PC-3 (cell line): ENCODE data around the gene CD151. TPM values are rescaled to one million over a fixed set of nuclear protein-coding genes. Genes with fewer than 3 reads are reported as not detected.

Experiments
- ATAC-seq: fragments of 200-7000 bp; cut with Tn5 transposase; 2 replicates; pipeline ENCODE4 v1.9.1; 2020; ENCODE audit warnings: mild to moderate bottlenecking, moderate library complexity
- BruUV-seq: library from RNA; stranded (reverse); fragments of 400-500 nt; replicated peaks from 2 replicates; lab custom pipeline; 2021; lab: Mats Ljungman, UMichigan
- CTCF ChIA-PET: fragments of 300-600 bp; sonication (Branson Sonifier 250); formaldehyde crosslinking; loops from one replicate; lab custom pipeline; 2022; ENCODE audit warnings: antibody characterized with exemption; lab: Charles Lee
- POLR2A ChIA-PET: fragments of 300-600 bp; sonication (Branson Sonifier 250); formaldehyde crosslinking; loops from one replicate; lab custom pipeline; 2022; ENCODE audit warnings: antibody characterized with exemption; ENCODE audit not compliant: unreplicated experiment; lab: Charles Lee
- DNase-seq: peaks from one replicate; pipeline ENCODE4 v3.0.0-alpha.2; 2015
- H2AFZ ChIP-seq: fragments of 300-600 bp; sonication (generic); 2 replicates; pipeline ENCODE4 v1.6.0; 2016; ENCODE audit warnings: antibody characterized with exemption, low read length
- H3F3A ChIP-seq: fragments of 300-600 bp; sonication (generic); one replicate; pipeline ENCODE4 v1.6.0; 2017; ENCODE audit warnings: antibody characterized with exemption, low read length, control low read depth, mild to moderate bottlenecking; ENCODE audit not compliant: unreplicated experiment
- H3K27ac ChIP-seq: fragments of 300-600 bp; sonication (generic); 2 replicates; pipeline ENCODE4 v1.5.1; 2016; ENCODE audit warnings: mild to moderate bottlenecking, low read length
- H3K27me3 ChIP-seq: fragments of 300-600 bp; sonication (generic); 2 replicates; pipeline ENCODE4 v1.6.1; 2016; ENCODE audit warnings: low read length, mixed read lengths
- H3K36me3 ChIP-seq: fragments of 300-600 bp; sonication (generic); 2 replicates; pipeline ENCODE4 v1.6.1; 2016; ENCODE audit warnings: low read depth, mixed run types, low read length, mixed read lengths
- H3K4me1 ChIP-seq: fragments of 300-600 bp; sonication (generic); 2 replicates; pipeline ENCODE4 v1.5.1; 2016; ENCODE audit warnings: low read length; ENCODE audit not compliant: insufficient read depth
- H3K4me2 ChIP-seq: fragments of 300-600 bp; sonication (generic); 2 replicates; pipeline ENCODE4 v1.6.0; 2016; ENCODE audit warnings: low read length
- H3K4me3 ChIP-seq: fragments of 300-600 bp; sonication (generic); 2 replicates; pipeline ENCODE4 v1.5.1; 2016; ENCODE audit warnings: mild to moderate bottlenecking, low read length, mixed read lengths
- H3K79me2 ChIP-seq: fragments of 300-600 bp; sonication (generic); 2 replicates; pipeline ENCODE4 v1.6.1; 2017; ENCODE audit warnings: low read length, mixed read lengths
- H3K9ac ChIP-seq: fragments of 300-600 bp; sonication (generic); 2 replicates; pipeline ENCODE4 v1.6.0; 2016; ENCODE audit warnings: mild to moderate bottlenecking, low read length
- H3K9me2 ChIP-seq: fragments of 300-600 bp; sonication (generic); replicated peaks from 2 replicates; pipeline ENCODE4 v1.6.1; 2016; ENCODE audit warnings: mixed run types, low read length, mixed read lengths
- H3K9me3 ChIP-seq: fragments of 300-600 bp; sonication (generic); 2 replicates; pipeline ENCODE4 v1.6.1; 2016; ENCODE audit warnings: low read length, mixed read lengths
- H4K20me1 ChIP-seq: fragments of 300-600 bp; sonication (generic); 2 replicates; pipeline ENCODE4 v1.6.1; 2016; ENCODE audit warnings: low read length, mixed read lengths
- EZH2 ChIP-seq: fragments of 300-600 bp; sonication (generic); IDR thresholded peaks from one replicate; pipeline ENCODE4 v1.6.1; 2017; ENCODE audit warnings: antibody characterized with exemption, mild to moderate bottlenecking, low read length; ENCODE audit not compliant: unreplicated experiment
- EZH2phosphoT487 ChIP-seq: fragments of 300-600 bp; sonication (generic); IDR thresholded peaks from 2 replicates; pipeline ENCODE4 v1.6.1; 2018; ENCODE audit warnings: mild to moderate bottlenecking, antibody characterized with exemption, low read length, borderline replicate concordance
- intact Hi-C: fragments of 100-400 bp; cut with micrococcal nuclease; formaldehyde crosslinking; loops from 2 replicates; pipeline ENCODE4 v1.9.0; 2023
- total RNA-seq: library from RNA; depleted of rRNA; stranded (reverse); fragments of >200 nt; gene quantifications from 2 replicates; pipeline ENCODE4 v1.2.3, GENCODE V29; 2014
- TF ChIP-seq, protein P1 (sequence below): fragments of 300-600 bp; sonication (generic); conservative IDR thresholded peaks from 2 replicates; pipeline ENCODE4 v1.5.1; 2017; ENCODE audit warnings: antibody characterized with exemption, low read depth, mild to moderate bottlenecking, low read length

The CD151 gene
- total RNA-seq, 1 experiment from 2014 or later: 469 TPM

- H3K4me1 ChIP-seq: 0 out of 2 replicates have a peak, but pooled peaks cover under 1% of the 10 kb centered on the region
- no peak within 1 kb of the TSS for H3K4me2 ChIP-seq
- CTCF ChIA-PET: no interaction called here
- H2AFZ ChIP-seq: no peak within 1 kb of the TSS
- no peak within 1 kb of the TSS for H3K9ac ChIP-seq
- H3K9me2 ChIP-seq: no peaks in the 10 kb centered on the region
- intact Hi-C loops: no loop called here
- H3K79me2 ChIP-seq: no peaks in the 10 kb centered on the region
- H3K9me3 ChIP-seq: no peaks in the 10 kb centered on the region
- no peak within 1 kb of the TSS for H3K27ac ChIP-seq
- BruUV-seq: no TSS peak
- ATAC-seq: peak; percentile 18
- POLR2A ChIA-PET: no interaction called here
- no peaks in the 10 kb centered on the region for H3F3A ChIP-seq
- TF ChIP-seq, protein P1, sequence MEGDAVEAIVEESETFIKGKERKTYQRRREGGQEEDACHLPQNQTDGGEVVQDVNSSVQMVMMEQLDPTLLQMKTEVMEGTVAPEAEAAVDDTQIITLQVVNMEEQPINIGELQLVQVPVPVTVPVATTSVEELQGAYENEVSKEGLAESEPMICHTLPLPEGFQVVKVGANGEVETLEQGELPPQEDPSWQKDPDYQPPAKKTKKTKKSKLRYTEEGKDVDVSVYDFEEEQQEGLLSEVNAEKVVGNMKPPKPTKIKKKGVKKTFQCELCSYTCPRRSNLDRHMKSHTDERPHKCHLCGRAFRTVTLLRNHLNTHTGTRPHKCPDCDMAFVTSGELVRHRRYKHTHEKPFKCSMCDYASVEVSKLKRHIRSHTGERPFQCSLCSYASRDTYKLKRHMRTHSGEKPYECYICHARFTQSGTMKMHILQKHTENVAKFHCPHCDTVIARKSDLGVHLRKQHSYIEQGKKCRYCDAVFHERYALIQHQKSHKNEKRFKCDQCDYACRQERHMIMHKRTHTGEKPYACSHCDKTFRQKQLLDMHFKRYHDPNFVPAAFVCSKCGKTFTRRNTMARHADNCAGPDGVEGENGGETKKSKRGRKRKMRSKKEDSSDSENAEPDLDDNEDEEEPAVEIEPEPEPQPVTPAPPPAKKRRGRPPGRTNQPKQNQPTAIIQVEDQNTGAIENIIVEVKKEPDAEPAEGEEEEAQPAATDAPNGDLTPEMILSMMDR: no peak
- TF ChIP-seq EZH2 (no peak), EZH2phosphoT487 (no peak)
- no peaks in the 10 kb centered on the region; the same call in 1 of the 2 replicates for H3K36me3 ChIP-seq
- no peaks in the 10 kb centered on the region for H4K20me1 ChIP-seq
- no peak for DNase-seq
- H3K4me3 ChIP-seq: no peak within 1 kb of the TSS
- no peaks in the 10 kb centered on the region for H3K27me3 ChIP-seq
Observed at GRCh38 chr11:789943-790342, 42.8 kb upstream of the CD151 start, which contains the start of gene CEND1. CEND1 (minus strand) TSS chr11:790090; CDS start chr11:788576, 1,514 bp downstream.

GRCh38 chr11:790721-791564, 41.8 kb upstream of the CD151 start:
- Histone ChIP-seq H3K4me3 (no peak overlapping the region), H2AFZ (no peak overlapping the region), H3K36me3 (no peaks in the 10 kb centered on the region; the same call in 1 of the 2 replicates), H3K27ac (no peak overlapping the region), H3K4me2 (no peak overlapping the region), H3F3A (no peaks in the 10 kb centered on the region), H3K9ac (no peak overlapping the region), H3K79me2 (peaks cover 9% of the 10 kb centered on the region), H3K9me3 (no peaks in the 10 kb centered on the region), H3K4me1 (0 out of 2 replicates have a peak, but pooled peaks cover 10% of the 10 kb centered on the region), H4K20me1 (no peaks in the 10 kb centered on the region), H3K27me3 (no peaks in the 10 kb centered on the region), H3K9me2 (no peaks in the 10 kb centered on the region)
- CTCF ChIA-PET: interaction anchor here (0.6 kb wide), 1 partner anchor 1042 kb away, joined by 14 read pairs; no protein-coding TSS in a partner anchor
- DNase-seq (no peak), ATAC-seq (peak; percentile 31)
- intact Hi-C loops: no loop called here
- TSS peak; percentile 31 for BruUV-seq
- POLR2A ChIA-PET: interaction anchor here (0.5 to 0.6 kb wide), 2 partner anchors 28 to 490 kb away, joined by 4 to 11 read pairs; no protein-coding TSS in a partner anchor
- no peak for TF ChIP-seq EZH2
- TF ChIP-seq EZH2phosphoT487: no peak
- TF ChIP-seq, protein P1: no peak
